Renal cortex interstitium (tissue), 11 donors: Measurements from ENCODE around the gene ANG. TPM values are rescaled to one million over a fixed set of nuclear protein-coding genes. Genes with fewer than 3 reads are reported as not detected.
"Not testable (repeated sequence)": the region's sequence is repeated elsewhere in the genome, so short reads cannot be mapped to it uniquely, and the experiment has no call there.

Source experiments
- DNase-seq, 11 donors: peaks; one replicate each; pipeline ENCODE4 v3.0.0-alpha.2; 2013; ENCODE audit warnings: low read depth in 9 of 11, low spot score in 4 of 11; ENCODE audit errors: extremely low read depth in 1 of 11
- polyA plus RNA-seq, 3 donors: library from polyadenylated mRNA; unstranded; fragments of 120-200 nt; gene quantifications; one replicate each; pipeline ENCODE4 v1.2.1, GENCODE V29; 2013; ENCODE audit not compliant: insufficient read length in 3 of 3

ANG gene
- polyA plus RNA-seq, 3 donors = 2.5 to 6.7 (median 3.3) TPM

DNA sequence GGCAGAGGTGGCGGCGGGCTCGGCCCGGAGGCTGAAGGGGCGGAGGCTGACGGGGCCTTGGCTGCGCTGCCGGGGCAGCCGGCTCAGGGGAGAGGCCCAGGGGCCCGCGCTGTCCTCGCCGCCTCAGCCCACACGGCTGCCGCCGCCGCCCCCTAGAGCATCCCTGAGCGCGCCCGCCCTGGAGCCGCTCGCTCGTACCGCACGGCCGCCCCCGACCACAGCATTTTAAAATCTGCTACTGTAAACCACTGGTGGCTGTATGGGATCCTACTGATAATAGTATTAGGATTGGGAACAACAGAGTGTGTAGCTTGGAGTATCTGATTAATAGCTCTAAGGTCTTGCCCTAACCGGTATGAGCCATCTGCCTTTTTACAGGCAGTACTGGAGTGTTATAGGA is 34.9 kb downstream of the ANG start:
- no peak for DNase-seq

GRCh38 chr14:20726121-20726520 is 37.6 kb downstream of the ANG start:
- not testable (repeated sequence) for DNase-seq

DNA sequence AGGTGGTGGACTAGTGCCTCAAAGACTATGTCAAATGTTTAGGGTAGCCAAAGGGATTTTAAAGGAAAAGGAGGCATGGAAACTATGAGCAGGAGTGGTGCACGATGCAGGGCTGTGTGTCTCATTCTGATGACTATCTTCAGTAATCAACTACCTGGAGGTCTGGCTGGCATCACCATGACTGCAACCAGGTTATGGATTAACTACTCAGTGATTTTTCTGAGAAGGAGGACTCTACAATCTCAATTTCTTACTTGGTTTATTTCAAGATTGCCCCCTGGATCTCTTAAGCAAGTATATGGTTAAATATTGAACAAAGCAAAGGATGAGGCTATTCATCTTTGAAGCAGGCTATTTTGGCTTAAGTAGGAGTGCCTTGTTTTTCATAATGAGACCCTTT is 38.0 kb downstream of the ANG start:
- DNase-seq = no peak

DNA sequence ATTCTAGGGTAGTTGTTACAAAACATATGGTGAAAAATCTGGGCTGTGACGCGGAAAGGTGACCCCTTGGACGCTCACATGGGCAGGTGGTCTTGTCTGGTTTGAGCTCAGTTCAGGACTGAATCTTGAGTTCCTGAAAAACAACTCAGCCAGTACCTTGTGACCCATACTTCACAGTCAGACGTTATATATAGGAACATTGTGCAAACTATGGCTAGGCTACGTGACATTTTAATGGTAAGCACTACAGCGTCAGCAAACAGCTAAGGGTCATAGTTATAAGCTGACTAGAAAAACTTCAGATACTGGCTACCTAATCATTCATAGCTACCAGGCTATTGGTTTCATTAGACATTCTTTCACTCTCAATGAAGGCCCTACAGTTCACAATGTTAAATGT is 42.3 kb downstream of the ANG start:
- DNase-seq = no peak

GRCh38 chr14:20732477-20732876 is 43.9 kb downstream of the ANG start:
- no peak for DNase-seq

DNA sequence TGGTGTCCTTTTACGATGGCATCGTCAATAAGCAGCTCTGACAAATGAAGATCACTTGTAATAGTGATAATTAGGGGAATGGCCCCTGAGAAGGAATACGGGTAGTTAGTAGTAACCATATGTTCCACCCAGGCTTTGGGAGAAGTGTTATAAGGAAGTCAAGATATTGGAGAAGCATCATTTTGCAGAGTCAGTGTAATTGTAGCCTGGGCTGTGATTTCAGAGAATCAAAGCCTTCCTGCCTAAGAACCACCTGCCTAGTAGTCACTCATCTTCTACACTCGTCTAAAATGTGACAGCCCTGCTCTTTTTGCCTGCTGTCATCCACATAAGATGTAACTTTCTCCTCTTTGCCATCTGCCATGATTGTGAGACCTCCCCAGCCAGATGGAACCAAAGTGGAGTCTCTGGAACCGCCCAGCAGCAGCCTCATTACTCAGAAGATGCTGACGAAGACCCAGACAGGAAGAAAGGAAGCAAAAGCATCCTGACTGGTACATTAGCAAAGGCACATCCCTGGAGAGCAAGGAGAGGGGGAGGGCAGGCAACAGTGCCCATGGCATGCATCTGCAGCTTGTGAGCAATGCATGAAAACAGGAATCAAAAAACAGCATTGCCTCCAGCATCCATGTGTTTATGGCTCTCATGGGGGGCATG is 44.5 kb downstream of the ANG start:
- DNase-seq = no peak

DNA sequence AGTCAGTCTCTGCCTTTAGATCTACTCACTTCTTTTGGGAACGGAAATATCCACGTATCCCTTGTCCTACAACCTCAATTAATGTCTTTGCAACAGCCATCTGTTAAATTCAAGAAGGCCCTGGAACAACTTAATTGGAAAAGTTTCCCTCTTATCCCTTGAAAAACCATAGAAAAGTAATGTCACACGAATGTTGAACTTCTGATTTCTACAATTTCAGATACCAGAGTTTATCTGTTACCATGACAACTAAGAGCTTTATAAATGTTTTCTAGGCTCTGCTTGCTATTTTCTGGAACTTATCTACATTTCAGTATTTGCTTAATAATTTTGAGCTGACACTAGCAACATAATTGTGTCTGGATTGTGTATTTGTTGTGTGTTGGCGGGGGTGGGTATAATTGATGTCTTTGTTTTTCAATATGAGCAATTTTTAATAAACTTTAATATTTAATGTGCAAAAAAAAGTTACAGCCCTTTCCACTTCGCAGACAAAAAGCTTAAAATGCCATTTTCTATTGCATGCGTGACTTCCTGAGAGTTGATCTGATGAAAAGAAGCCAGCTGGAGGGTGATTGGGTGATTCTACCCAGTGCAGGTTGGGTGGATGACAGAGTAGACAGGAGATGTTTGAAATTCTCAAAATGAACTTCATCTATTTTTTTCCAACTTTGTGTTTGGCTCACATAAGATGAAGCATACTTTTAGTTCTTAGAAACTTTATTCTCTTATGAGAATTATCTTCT is 45.3 kb downstream of the ANG start:
- no peak for DNase-seq

- DNase-seq = no peak
Measured at GRCh38 chr14:20734430-20734806, 45.9 kb downstream of the ANG start.

- not testable (repeated sequence) for DNase-seq
Measured at GRCh38 chr14:20738292-20738691, 49.7 kb downstream of the ANG start.

DNA sequence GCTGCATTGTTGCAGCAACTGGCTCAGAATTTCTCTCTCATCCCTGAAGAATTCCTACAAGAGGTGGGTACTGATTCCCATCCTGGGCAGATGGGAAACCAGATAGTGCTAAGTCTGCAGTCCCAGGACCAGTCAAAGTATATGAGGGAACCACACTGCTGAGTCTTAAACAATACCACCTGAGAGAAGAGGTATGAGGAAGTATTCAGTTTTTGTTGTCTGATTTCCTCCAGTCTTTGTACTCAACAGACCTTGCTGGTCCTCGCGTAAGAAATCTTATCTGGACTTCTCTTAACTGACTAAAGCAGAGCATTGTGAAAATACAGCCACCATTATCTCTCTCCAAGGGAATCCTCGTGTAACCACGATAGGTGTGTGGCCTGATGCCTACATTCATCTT is 53.6 kb downstream of the ANG start:
- no peak for DNase-seq

DNA sequence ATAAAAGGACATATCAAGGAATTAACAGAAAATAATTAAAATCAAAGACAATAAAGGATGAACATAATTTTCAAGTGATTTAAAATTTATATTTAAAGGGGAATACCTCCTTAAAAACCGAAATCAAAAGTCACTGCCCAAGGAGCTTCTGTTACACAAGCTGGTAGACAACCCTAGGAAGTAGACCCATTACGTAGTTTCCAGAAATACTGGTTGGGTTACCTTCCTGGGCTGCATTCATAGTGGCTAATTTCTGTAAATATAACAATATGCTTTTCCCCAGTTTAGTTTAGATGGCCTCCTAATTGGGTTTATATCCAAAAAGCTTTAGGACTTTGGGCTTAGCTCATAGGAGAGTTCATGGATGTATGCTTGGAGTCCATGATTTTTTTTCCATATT is 55.0 kb downstream of the ANG start:
- DNase-seq = no peak

Other genes starting within 250 kb of the ANG start
- gene OSGEP, start 234.0 kb upstream of the ANG start, polyA plus RNA-seq = 10 to 100 TPM; 53.7 to 88.7 (median 54.9) TPM
- 100 to 1,000 TPM; 292 to 331 (median 308) TPM for gene APEX1, start 233.5 kb upstream of the ANG start, polyA plus RNA-seq
- 10 to 100 TPM; 35.0 to 40.4 (median 36.9) TPM for gene PIP4P1, start 227.3 kb upstream of the ANG start, polyA plus RNA-seq
- gene PNP, start 219.4 kb upstream of the ANG start, polyA plus RNA-seq = 100 to 1,000 TPM in 1 of 3 donors, 10 to 100 TPM in 2; 64.0 to 144 (median 82.3) TPM
- under 1 TPM in 2 of 3 donors, not detected in 1; 0.14 TPM for gene RNASE10, start 183.2 kb upstream of the ANG start, polyA plus RNA-seq
- not detected for gene RNASE9, start 127.7 kb upstream of the ANG start, polyA plus RNA-seq
- gene RNASE11, start 100.8 kb upstream of the ANG start, polyA plus RNA-seq = not detected
- gene RNASE12, start 97.4 kb upstream of the ANG start, polyA plus RNA-seq = not detected
- not detected for gene OR6S1, start 47.1 kb upstream of the ANG start, polyA plus RNA-seq
- gene RNASE4, start 4.2 kb upstream of the ANG start, polyA plus RNA-seq = 1 to 10 TPM; 1.5 to 2.4 (median 1.8) TPM
- under 1 TPM in 1 of 3 donors, not detected in 2; 0.11 TPM for gene EDDM3A, start 57.1 kb downstream of the ANG start, polyA plus RNA-seq
- under 1 TPM in 2 of 3 donors, not detected in 1; 0.16 to 0.17 TPM for gene EDDM3B, start 79.6 kb downstream of the ANG start, polyA plus RNA-seq
- gene RNASE6, start 92.5 kb downstream of the ANG start, polyA plus RNA-seq = 1 to 10 TPM; 5.4 to 6.5 (median 6.3) TPM
- 100 to 1,000 TPM; 112 to 182 (median 142) TPM for gene RNASE1, start 114.1 kb downstream of the ANG start, polyA plus RNA-seq
- 1 to 10 TPM in 2 of 3 donors, under 1 TPM in 1; 0.50 to 1.5 (median 1.1) TPM for gene RNASE3, start 202.6 kb downstream of the ANG start, polyA plus RNA-seq